ENCODE data around the gene EXOC4. TPM values are rescaled to one million over a fixed set of nuclear protein-coding genes. Genes with fewer than 3 reads are reported as not detected.
"Not testable (repeated sequence)": the region's sequence is repeated elsewhere in the genome, so short reads cannot be mapped to it uniquely, and the experiment has no call there.

The EXOC4 gene
- total RNA-seq, 3 donors from 2014 or later = 23.9 to 30.4 (median 26.0) TPM

DNA sequence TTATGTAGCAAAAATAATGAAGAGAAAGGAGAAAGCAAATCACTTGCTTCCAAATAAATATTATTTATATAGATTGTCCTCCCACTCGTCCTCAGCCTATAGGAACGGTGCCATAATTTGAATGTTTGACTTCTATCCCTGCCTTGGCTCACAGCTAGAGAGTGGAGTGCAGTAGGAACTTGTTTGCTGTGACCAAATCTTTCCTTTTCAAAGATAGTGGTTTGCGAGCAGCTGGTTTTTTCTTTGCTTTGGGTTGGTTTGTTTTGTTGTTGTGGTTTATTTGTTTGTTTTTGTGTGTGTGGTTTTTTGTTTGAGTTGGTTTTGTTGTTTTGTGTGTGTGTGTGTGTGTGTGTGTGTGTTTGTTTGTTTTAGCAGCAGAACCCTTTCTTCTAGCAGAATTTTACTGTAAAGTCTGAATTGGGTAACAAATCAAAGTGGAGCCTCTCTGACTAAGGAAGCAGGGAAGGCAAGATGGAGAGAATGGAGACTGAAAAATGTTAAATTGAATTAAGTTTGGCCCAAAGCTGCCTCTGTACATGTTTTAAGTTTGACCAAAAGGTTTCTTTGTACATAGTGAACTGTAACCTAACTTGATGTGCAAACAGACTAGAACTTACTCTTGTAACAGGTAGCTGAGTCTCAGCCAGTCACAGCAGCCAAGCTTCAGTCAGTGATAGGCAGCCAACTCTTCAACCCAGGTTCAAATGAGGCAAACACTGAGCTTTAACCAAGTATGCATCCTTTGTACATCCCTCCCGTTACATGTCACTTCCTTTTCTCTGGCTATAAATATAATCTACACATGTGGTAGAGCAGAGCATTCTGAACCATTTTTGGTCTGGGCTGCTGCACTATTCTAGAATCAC is 724.8 kb downstream of the EXOC4 start:
- Mint-ChIP-seq H3K9me3 (no peaks in the 10 kb centered on the region), H3K4me3 (no peak overlapping the region), H3K27me3 (ENCODE audit: low read depth) (no peaks in the 10 kb centered on the region), H3K4me1 (ENCODE audit: low read depth) (no peaks in the 10 kb centered on the region), H3K36me3 (ENCODE audit: insufficient read depth) (peaks cover 25% of the 10 kb centered on the region)
- ATAC-seq (no peak), DNase-seq (no peak)

DNA sequence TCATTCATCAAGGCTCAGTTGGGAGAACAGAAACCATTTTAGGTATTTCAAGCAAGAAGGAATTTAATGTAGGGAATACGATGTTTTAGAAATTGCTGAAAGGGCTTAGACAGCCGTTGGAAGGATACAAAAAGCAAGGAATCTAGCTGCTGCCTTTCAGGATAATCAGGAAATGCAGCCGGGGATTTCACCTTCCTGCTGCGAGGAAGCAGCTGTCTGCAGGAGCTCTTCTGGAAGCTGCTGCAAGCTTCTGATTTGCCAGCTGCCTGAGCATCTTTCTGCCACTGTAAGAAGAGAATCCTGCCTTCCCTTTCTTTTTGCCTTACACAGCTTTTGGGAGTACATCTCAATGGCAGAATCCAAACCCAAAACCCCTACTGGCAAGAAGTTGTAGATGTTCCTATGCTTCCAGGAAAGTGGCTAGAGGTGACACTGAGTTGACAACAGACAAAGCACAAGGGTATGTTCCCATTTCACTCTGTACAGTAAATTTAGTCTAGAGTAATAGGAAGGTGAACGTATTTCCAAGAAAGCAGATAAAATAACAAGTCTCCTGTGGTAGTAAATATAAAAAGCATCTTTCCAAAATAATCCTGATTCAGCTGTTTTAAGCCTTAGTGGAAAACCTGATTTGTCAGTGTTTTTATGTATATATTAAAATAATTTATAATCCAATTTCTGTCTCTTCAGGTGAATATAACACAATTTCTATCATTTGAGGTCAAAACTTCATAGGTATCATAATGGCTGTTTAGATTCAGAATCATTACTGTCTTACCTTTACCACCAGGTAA is 725.8 kb downstream of the EXOC4 start:
- no peak for ATAC-seq
- Mint-ChIP-seq H3K4me3 (no peak overlapping the region), H3K27me3 (ENCODE audit: low read depth) (no peaks in the 10 kb centered on the region), H3K4me1 (ENCODE audit: low read depth) (no peaks in the 10 kb centered on the region), H3K9me3 (no peaks in the 10 kb centered on the region), H3K36me3 (ENCODE audit: insufficient read depth) (peaks cover 21% of the 10 kb centered on the region)
- no peak for DNase-seq

DNA sequence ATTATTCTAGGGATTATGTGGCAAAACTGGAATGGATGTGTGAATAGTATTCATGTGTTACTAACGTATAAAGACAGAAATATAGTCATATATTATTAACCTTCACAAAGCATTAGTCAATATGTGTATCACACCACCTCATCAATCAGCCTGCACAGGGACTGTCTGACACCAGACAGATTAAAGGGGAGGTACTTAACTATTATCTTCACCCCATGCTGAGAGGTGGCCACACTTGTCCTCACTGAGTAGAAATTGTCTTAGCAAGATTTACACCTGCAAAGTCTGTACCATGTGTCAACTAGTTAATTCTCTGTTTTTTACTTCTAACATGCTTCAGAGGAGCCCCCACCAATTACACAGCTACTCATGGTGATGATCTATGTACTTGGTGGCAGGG is 727.9 kb downstream of the EXOC4 start:
- H3K4me3 Mint-ChIP-seq = no peak overlapping the region
- ATAC-seq (no peak), DNase-seq (no peak)
- H3K36me3 Mint-ChIP-seq (ENCODE audit: insufficient read depth) = peaks cover 15% of the 10 kb centered on the region
- H3K27me3 Mint-ChIP-seq (ENCODE audit: low read depth) = no peaks in the 10 kb centered on the region
- H3K9me3 Mint-ChIP-seq = no peaks in the 10 kb centered on the region
- H3K4me1 Mint-ChIP-seq (ENCODE audit: low read depth) = no peaks in the 10 kb centered on the region

DNA sequence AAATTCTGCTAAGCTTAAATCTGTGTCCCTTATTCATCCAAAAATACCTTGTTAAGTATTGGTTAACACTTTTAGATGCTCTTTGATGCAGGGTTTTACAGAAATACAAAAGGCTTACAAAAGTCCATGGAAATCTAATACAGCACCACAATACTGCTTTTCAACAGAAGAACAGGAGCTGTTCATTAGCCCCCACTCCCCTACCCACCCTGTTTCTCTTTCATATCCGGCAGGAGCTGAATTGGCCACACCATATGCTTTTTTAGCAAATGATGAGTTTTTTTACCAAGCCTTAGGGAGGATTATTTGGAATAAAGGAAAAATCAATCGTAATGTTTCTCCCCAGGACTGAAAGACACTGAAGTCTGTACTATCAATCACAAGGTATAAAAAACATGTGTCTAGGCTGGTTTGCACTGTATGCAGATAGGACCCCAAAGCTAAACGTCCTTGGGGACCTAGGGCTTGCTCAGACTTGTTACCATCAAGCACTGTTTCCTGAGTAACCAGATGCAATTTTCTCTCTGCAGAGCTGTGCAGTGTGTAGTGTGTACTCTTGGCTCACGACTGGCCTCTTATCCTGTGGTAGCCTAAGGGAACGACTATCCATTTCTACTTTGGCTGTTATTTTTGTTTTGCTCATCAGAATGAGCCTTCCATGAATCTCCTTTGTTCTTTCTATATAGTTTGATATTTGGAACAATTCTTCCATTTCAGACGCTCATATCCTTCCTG is 731.0 kb downstream of the EXOC4 start:
- ATAC-seq = no peak
- Mint-ChIP-seq H3K27me3 (ENCODE audit: low read depth) (no peaks in the 10 kb centered on the region), H3K4me1 (ENCODE audit: low read depth) (no peaks in the 10 kb centered on the region), H3K4me3 (no peak overlapping the region), H3K36me3 (ENCODE audit: insufficient read depth) (peaks cover 8% of the 10 kb centered on the region), H3K9me3 (no peaks in the 10 kb centered on the region)
- no peak for DNase-seq

DNA sequence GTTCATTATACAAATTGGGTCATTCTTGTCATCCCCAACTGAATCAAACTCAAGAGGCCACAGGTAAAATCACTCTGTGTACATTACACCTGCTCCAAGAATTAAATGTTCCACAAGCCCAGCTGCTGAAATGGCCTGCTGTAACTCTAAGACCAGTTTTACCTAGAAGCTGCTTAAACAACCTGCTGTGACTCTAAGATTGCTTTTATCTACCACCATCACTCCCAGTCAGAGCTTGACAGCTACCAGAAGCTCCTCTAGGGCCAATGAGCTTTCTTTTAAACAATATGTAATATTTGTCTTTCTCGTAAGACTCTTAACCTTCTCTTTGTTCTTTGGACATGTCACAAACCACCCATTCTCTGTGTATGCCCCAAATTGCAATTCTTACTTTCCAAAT is 732.4 kb downstream of the EXOC4 start:
- H3K36me3 Mint-ChIP-seq (ENCODE audit: insufficient read depth) = peaks cover 2% of the 10 kb centered on the region
- no peaks in the 10 kb centered on the region for H3K4me1 Mint-ChIP-seq (ENCODE audit: low read depth)
- ATAC-seq = no peak
- H3K9me3 Mint-ChIP-seq = no peaks in the 10 kb centered on the region
- no peak for DNase-seq
- H3K27me3 Mint-ChIP-seq (ENCODE audit: low read depth) = no peaks in the 10 kb centered on the region
- H3K4me3 Mint-ChIP-seq = no peak overlapping the region

DNA sequence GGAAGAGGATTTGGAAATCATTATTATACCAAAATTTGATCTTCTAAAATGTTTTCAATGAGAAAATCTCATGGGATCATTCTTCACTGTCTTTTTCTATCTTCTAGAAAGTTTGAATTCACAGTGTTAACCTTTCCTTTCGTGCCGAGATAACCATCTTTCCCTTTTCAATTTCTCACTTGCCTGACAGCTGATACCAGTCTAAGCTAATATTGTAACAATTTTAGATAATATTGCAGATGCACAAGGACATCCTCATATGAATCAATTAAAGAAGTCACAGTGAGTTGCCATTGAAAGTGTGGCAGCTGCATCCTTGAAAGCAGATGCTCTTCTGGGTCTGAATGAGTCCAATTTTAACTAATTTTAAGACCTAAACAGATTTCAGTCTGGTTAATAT is 734.7 kb downstream of the EXOC4 start:
- Mint-ChIP-seq H3K36me3 (ENCODE audit: insufficient read depth) (no peaks in the 10 kb centered on the region), H3K27me3 (ENCODE audit: low read depth) (no peaks in the 10 kb centered on the region), H3K9me3 (no peaks in the 10 kb centered on the region), H3K4me3 (no peak overlapping the region), H3K4me1 (ENCODE audit: low read depth) (no peaks in the 10 kb centered on the region)
- ATAC-seq (no peak), DNase-seq (no peak)

DNA sequence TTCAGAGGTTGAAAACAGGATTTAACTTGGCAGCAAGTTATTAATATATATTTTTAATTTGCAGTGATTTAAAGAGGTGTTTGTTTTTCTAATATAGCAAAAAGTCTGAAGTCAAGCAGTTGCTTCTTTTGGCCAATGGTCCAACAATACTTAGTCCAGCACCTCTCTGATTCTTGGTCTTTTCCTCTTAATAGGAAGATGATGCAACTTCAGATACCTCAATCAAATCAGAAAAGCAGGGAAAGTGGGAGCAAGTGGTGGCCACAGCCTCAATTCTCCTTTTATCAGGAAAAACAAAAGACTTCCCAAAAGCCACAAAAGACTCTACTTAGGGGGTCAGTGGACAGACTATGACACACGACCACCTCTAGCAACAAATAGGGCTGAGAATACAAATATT is 740.7 kb downstream of the EXOC4 start:
- Mint-ChIP-seq H3K36me3 (ENCODE audit: insufficient read depth) (peaks cover 14% of the 10 kb centered on the region), H3K27me3 (ENCODE audit: low read depth) (no peaks in the 10 kb centered on the region), H3K4me1 (ENCODE audit: low read depth) (no peaks in the 10 kb centered on the region), H3K4me3 (no peak overlapping the region), H3K9me3 (no peaks in the 10 kb centered on the region)
- ATAC-seq (no peak), DNase-seq (no peak)

DNA sequence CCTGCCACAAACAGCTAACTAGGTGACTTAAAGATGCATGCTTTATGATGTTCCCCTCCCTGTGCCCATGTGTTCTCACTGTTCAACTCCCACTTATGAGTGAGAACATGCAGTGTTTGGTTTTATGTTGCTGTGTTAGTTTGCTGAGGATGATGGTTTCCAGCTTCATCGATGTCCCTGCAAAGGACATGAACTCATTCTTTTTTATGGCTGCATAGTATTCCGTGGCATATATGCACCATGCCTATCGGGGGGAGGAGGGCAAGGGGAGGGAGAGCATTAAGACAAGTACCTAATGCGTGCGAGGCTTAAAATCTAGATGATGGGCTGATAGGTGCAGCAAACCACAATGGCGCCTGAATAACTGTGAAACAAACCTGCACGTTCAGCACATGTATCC is 741.2 kb downstream of the EXOC4 start:
- peaks cover 18% of the 10 kb centered on the region for H3K36me3 Mint-ChIP-seq (ENCODE audit: insufficient read depth)
- not testable (repeated sequence) for DNase-seq; H3K4me3 Mint-ChIP-seq; H3K4me1 Mint-ChIP-seq (ENCODE audit: low read depth); ATAC-seq; H3K27me3 Mint-ChIP-seq (ENCODE audit: low read depth); H3K9me3 Mint-ChIP-seq

DNA sequence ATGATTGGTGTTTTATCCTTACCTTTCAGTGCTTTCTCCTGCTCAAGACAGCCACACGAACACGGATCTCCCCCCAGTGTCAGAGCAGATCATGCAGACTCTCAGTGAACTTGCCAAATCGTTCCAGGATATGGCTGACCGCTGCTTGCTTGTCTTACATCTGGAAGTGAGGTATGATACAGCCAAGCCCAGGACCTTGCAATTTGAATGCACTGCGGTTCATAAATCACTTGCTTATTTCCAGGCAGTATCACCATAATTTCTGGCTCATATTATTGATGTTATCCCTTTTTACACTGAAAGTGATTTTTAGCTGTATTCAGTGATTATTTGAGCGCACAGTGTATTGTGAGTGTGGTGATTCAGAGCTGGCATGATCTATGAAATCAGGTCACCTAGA is 744.6 kb downstream of the EXOC4 start:
- no peak for DNase-seq
- Mint-ChIP-seq H3K4me1 (ENCODE audit: low read depth) (no peaks in the 10 kb centered on the region), H3K9me3 (no peaks in the 10 kb centered on the region), H3K27me3 (ENCODE audit: low read depth) (no peaks in the 10 kb centered on the region), H3K36me3 (ENCODE audit: insufficient read depth) (peaks cover 24% of the 10 kb centered on the region), H3K4me3 (no peak overlapping the region)
- no peak for ATAC-seq

DNA sequence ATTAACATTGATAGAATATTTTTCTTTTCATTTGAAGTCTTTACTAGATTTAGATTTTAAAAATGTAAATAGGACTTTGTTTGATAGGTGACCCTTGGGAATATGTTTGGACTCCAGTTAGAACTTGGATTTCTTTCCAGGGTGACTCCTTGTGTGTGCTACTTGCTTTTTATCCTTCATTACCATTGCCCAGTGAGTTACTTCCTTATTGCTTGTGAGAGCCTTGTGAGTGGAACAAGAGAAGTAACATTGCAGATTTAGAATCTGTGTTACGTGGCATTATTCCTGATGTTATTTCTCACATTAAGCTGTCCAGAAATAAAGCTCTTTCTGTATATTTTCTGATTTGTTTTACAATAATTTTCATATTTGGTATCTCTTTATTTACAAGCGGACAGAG is 746.3 kb downstream of the EXOC4 start:
- no peak for ATAC-seq
- no peaks in the 10 kb centered on the region for H3K9me3 Mint-ChIP-seq
- no peak for DNase-seq
- H3K4me3 Mint-ChIP-seq = no peak overlapping the region
- no peaks in the 10 kb centered on the region for H3K4me1 Mint-ChIP-seq (ENCODE audit: low read depth)
- peaks cover 25% of the 10 kb centered on the region for H3K36me3 Mint-ChIP-seq (ENCODE audit: insufficient read depth)
- no peaks in the 10 kb centered on the region for H3K27me3 Mint-ChIP-seq (ENCODE audit: low read depth)

DNA sequence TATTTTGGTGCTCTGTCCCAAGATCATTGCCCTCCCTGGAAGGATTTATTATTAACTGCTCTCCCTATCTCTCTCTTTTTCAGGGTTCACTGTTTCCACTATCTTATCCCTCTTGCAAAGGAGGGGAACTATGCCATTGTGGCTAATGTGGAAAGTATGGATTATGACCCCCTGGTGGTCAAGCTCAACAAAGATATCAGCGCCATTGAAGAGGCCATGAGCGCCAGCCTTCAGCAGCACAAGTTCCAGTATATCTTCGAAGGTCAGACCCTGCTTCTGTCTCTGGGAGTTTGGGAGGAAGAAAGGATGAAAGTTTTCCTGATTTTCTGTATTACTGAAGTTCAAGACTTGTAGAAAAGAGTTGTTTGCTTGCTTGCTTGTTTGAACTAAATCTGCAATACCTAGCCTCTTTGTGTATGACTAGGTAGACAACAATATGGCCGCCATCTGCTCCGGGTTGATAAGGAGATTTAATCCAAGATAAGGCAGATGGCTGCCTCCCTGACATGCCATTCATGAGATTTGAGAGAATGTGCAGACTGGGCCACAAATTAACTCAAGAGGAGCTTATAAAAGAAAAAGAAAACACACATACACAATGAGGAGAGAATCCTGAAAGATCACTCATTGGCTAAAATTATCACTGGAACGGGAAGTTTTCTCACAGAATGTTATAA is 752.1 kb downstream of the EXOC4 start:
- ATAC-seq (no peak), DNase-seq (no peak)
- Mint-ChIP-seq H3K4me3 (no peak overlapping the region), H3K27me3 (ENCODE audit: low read depth) (no peaks in the 10 kb centered on the region), H3K4me1 (ENCODE audit: low read depth) (no peaks in the 10 kb centered on the region), H3K9me3 (no peaks in the 10 kb centered on the region), H3K36me3 (ENCODE audit: insufficient read depth) (peaks cover 35% of the 10 kb centered on the region)

DNA sequence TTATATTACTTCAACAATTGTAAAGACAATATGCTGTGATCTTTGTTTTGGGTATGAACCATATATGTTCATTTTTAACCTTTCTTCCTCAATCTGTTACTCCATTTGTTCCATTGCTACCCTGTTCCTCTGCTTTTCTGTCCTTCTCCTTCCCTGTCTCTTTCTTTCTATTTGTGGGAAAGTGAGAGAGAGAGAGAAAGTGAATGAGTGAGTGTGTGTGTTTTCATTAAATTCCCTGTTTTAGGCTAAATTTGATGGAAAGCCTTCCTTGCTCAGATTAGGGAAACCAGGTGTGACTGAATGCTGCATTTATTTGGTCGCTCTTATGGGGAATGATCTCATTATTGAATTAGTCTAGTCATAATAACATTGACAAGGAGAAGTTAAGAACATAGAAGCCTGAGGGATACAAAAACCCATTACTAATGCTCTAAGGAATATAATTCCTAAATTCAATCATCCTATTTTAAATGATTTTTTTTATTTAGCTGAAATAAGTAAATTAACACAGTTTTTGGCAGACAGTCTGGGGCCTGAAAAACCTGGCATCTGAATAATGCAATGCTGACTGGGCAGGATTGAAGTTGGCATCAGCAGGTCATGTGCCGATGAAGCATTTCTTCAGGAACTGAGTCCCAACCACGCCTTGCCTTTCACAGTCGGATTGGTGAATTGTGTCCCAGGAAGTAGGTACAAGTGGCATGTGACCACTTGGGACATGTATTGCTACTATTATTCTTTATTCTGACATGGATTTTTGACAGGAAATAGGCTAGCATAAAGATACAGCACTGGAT is 756.6 kb downstream of the EXOC4 start:
- peaks cover 39% of the 10 kb centered on the region for H3K36me3 Mint-ChIP-seq (ENCODE audit: insufficient read depth)
- no peak for DNase-seq
- H3K27me3 Mint-ChIP-seq (ENCODE audit: low read depth) = no peaks in the 10 kb centered on the region
- ATAC-seq = no peak
- no peaks in the 10 kb centered on the region for H3K4me1 Mint-ChIP-seq (ENCODE audit: low read depth)
- no peaks in the 10 kb centered on the region for H3K9me3 Mint-ChIP-seq
- no peak overlapping the region for H3K4me3 Mint-ChIP-seq

DNA sequence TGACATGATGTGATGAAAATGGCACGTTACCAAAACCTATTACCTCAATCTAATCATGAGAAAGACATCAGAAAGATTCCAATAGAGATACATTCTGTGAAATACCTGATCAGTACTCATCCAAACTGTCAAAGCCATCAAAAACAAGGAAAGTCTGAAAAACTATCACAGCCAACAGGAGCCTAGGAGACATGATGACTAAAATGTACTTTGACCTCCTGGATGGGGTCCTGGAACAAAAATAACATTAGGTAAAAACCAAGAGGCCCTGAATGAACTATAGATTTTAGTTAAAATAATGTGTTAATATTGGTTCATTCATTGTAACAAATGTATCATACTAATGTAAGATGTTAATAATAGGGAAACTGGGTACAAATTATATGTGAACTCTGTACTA is 760.4 kb downstream of the EXOC4 start:
- H3K9me3 Mint-ChIP-seq = no peaks in the 10 kb centered on the region
- H3K4me1 Mint-ChIP-seq (ENCODE audit: low read depth) = no peaks in the 10 kb centered on the region
- DNase-seq = no peak
- peaks cover 33% of the 10 kb centered on the region for H3K36me3 Mint-ChIP-seq (ENCODE audit: insufficient read depth)
- ATAC-seq = no peak
- H3K4me3 Mint-ChIP-seq = no peak overlapping the region
- no peaks in the 10 kb centered on the region for H3K27me3 Mint-ChIP-seq (ENCODE audit: low read depth)

All from activated T-cell treated with anti-CD3 and anti-CD28 coated beads, Interleukin-2, amount 50 U/mL, for 4 hours (primary cell).